Measurements from ENCODE around the gene OPCML.

The OPCML gene

DNA sequence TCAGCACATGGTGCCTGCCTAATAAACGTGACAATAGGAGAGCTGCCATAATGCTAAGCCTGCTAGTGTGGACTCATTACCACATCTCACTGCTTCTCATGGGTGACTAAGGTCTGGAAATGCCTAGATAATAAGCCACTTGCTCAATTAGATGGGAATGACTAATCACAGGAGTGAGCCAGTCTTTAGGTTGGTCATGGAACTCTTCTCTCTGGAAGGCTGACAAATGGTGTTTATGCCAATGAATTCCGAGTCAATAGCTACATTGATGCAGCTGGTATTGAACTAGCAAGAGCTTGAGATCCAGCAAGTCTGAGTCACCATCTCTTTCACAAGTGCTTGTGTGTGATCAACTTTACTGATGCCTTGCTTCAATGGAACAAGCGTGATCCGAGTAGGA is 334.9 kb downstream of the OPCML start:
- Mint-ChIP-seq H3K4me1 (ENCODE audit: low read depth) (no peaks in the 10 kb centered on the region), H3K36me3 (ENCODE audit: low read depth) (no peaks in the 10 kb centered on the region), H3K27me3 (no peaks in the 10 kb centered on the region), H3K27ac (no peak overlapping the region), H3K4me3 (no peak overlapping the region), H3K9me3 (no peaks in the 10 kb centered on the region)
- no peak for DNase-seq

DNA sequence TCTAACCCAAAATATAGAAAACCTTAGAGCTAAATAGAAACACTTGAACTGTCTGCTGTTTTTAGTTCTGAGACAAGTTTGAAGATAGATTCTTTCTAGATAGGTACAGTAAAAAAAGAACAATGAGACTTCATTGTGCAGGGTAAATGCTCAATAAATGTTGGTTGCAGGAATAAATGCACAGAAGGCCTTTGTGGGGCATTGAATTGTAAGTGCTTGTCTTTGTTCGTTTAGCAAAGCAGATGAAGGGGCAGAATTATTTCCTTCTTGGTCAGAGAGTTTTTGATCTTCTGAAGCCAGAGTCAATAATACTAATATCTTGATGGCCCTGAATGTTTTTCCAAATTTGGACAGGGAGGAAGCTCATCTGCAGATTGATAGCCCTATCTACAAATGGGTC is 340.4 kb downstream of the OPCML start:
- Mint-ChIP-seq H3K36me3 (ENCODE audit: low read depth) (no peaks in the 10 kb centered on the region), H3K4me1 (ENCODE audit: low read depth) (no peaks in the 10 kb centered on the region), H3K27me3 (no peaks in the 10 kb centered on the region), H3K9me3 (no peaks in the 10 kb centered on the region), H3K27ac (no peak overlapping the region), H3K4me3 (no peak overlapping the region)
- DNase-seq, result no peak

DNA sequence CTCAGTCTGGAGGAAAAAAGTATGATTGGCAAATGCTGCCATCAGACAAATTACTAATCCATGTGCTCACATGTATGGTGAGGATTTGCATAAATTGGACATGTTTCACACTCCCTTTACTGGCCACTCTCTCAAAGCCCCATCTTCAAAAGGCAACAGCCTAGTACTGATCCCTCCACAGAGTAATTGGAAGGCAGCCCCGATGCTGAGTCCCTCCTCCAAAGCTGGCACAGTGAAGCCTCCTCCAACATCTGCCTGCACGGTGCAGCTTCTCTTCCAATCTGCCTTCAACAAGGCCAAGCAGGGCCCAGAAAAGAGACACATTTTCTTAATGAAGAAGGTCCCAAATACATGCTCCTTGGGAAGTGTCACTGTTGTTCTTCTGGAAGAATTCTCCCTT is 350.6 kb downstream of the OPCML start:
- no peak for DNase-seq
- no peaks in the 10 kb centered on the region for H3K36me3 Mint-ChIP-seq (ENCODE audit: low read depth)
- no peaks in the 10 kb centered on the region for H3K4me1 Mint-ChIP-seq (ENCODE audit: low read depth)
- no peak overlapping the region for H3K4me3 Mint-ChIP-seq
- no peaks in the 10 kb centered on the region for H3K9me3 Mint-ChIP-seq
- H3K27me3 Mint-ChIP-seq, result no peaks in the 10 kb centered on the region
- H3K27ac Mint-ChIP-seq, result no peak overlapping the region

DNA sequence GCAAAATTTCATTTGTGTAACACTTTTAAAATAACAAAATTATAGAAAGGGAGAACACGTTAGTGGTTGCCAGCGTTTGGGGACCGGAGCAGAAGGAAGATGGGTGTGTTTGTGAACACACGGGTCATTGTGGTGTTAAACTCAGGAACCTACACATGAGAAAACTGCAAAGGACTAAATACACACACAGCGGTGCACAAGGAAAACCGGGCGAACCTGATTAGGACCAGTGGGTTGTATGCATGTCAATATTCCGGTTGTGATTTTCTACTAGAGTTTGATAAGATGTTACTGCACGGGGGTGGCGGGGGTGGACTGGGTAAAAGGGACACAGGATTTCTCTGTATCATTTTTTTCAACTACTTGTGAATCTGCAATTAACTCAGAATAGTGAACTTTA is 351.2 kb downstream of the OPCML start:
- H3K36me3 Mint-ChIP-seq (ENCODE audit: low read depth), result no peaks in the 10 kb centered on the region
- no peaks in the 10 kb centered on the region for H3K4me1 Mint-ChIP-seq (ENCODE audit: low read depth)
- no peak overlapping the region for H3K27ac Mint-ChIP-seq
- no peaks in the 10 kb centered on the region for H3K27me3 Mint-ChIP-seq
- DNase-seq, result no peak
- H3K9me3 Mint-ChIP-seq, result no peaks in the 10 kb centered on the region
- no peak overlapping the region for H3K4me3 Mint-ChIP-seq

DNA sequence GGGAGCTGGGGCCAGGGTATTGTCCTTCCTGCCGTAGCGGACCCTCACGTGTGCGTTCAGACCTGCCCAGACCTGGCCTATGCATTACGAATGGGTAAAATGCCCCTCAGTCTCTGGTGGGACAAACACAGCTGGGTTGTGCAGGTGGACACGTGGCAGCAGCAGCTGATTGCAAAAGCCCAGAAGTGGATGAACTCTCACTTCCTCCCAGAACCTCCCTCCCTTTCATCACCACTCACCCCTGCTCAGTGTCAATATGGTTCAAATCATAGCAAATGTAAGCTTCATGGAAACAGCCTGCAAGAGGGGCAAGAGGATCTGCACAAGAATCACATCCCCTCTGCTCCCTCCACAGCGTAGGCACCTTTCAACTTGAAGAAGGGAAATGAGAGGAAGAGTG is 352.1 kb downstream of the OPCML start:
- no peaks in the 10 kb centered on the region for H3K4me1 Mint-ChIP-seq (ENCODE audit: low read depth)
- no peaks in the 10 kb centered on the region for H3K9me3 Mint-ChIP-seq
- no peaks in the 10 kb centered on the region for H3K36me3 Mint-ChIP-seq (ENCODE audit: low read depth)
- no peak overlapping the region for H3K4me3 Mint-ChIP-seq
- H3K27me3 Mint-ChIP-seq, result no peaks in the 10 kb centered on the region
- no peak for DNase-seq
- no peak overlapping the region for H3K27ac Mint-ChIP-seq

DNA sequence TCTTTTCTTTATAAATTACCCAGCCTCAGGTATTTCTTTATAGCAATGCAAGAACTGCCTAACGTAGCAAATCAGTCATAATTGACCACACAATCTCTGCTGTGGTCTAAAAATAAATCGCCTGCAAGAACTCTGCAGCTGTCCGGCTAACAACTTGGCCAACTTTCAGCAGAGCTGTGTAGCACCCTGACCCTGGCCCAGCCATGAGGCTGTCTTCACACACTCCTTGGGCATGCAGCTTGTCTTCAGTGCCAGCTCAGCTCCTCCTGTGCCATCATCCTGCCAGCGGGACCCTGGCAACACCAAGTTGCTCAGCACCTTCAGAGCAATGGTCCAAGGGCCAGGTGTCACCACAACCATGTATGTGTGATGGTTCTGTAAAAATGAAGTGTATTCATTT is 355.6 kb downstream of the OPCML start:
- no peak for DNase-seq
- H3K4me3 Mint-ChIP-seq, result no peak overlapping the region
- H3K27me3 Mint-ChIP-seq, result no peaks in the 10 kb centered on the region
- no peaks in the 10 kb centered on the region for H3K36me3 Mint-ChIP-seq (ENCODE audit: low read depth)
- no peaks in the 10 kb centered on the region for H3K4me1 Mint-ChIP-seq (ENCODE audit: low read depth)
- H3K9me3 Mint-ChIP-seq, result no peaks in the 10 kb centered on the region
- no peak overlapping the region for H3K27ac Mint-ChIP-seq

DNA sequence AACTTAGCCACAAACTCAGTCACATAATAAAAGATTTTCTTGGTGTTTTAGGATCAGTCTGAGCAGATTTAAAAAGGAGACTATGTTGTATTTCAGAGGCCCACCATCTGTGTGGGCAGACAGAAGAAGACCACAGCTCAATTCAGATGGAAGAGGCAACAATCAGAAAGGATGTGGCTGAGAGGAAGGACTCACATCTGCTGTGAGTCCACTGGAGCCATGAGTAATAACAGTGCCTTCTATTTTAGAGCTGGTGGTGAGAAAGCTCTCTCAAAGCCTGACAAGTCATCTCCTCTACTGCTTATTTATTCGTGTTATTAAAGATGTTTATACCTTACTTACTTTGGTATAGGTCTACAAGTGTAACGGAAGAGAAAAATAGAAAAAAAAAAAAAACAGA is 357.2 kb downstream of the OPCML start:
- no peak for DNase-seq
- Mint-ChIP-seq H3K9me3 (no peaks in the 10 kb centered on the region), H3K4me1 (ENCODE audit: low read depth) (no peaks in the 10 kb centered on the region), H3K27me3 (no peaks in the 10 kb centered on the region), H3K36me3 (ENCODE audit: low read depth) (no peaks in the 10 kb centered on the region), H3K4me3 (no peak overlapping the region), H3K27ac (no peak overlapping the region)

DNA sequence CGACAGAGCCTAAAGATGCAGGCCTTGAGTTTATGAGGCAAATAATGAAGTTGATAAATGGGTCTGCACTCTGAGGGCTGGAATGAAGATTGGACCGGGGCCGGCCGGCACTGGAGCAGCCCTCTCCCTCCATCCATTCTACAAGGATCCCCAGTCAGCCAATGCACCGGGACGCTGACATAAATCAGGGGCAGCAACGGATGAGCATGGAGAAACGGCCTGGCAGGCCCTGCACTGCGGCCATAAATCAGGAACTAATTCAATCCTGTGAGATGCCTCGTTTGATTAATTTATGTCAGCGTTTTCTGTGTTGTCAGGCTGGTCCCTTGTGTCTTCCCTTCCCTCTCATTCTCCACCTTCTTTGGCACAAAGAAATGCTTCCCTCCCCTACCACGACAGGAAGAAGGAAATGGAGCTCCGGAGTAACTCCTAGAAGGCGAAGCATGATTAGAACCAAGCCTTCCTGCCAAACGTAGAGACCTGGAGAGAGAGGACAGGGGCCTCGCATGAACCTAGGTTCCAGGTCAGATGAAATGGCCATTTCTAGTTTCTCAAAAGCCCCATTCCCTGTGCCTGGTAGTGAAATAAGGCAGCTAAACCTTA is 358.4 kb downstream of the OPCML start:
- H3K27ac Mint-ChIP-seq, result no peak overlapping the region
- no peaks in the 10 kb centered on the region for H3K27me3 Mint-ChIP-seq
- no peaks in the 10 kb centered on the region for H3K9me3 Mint-ChIP-seq
- no peaks in the 10 kb centered on the region for H3K36me3 Mint-ChIP-seq (ENCODE audit: low read depth)
- H3K4me3 Mint-ChIP-seq, result no peak overlapping the region
- no peaks in the 10 kb centered on the region for H3K4me1 Mint-ChIP-seq (ENCODE audit: low read depth)
- no peak for DNase-seq

DNA sequence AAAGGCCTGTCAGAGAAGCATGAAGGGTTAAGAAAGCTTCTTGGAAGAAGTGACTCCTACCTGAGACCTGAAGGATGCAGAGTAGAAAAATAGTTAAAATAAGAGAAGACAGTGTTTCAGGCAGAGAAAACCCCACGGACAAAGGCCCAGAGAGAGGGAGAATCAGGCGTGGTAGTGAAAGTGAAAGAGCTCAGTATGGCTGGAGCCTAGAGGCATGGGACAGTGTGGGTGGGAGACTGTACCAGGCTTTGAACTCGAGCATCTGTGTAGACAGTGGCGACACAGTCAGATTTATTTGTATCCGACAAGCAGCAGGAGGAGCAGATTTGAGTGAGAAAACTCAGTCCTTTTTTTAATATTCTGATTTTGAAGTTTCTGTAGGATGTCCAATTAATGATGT is 360.0 kb downstream of the OPCML start:
- Mint-ChIP-seq H3K27ac (no peak overlapping the region), H3K4me1 (ENCODE audit: low read depth) (no peaks in the 10 kb centered on the region), H3K4me3 (no peak overlapping the region), H3K9me3 (no peaks in the 10 kb centered on the region), H3K36me3 (ENCODE audit: low read depth) (no peaks in the 10 kb centered on the region), H3K27me3 (no peaks in the 10 kb centered on the region)
- no peak for DNase-seq

DNA sequence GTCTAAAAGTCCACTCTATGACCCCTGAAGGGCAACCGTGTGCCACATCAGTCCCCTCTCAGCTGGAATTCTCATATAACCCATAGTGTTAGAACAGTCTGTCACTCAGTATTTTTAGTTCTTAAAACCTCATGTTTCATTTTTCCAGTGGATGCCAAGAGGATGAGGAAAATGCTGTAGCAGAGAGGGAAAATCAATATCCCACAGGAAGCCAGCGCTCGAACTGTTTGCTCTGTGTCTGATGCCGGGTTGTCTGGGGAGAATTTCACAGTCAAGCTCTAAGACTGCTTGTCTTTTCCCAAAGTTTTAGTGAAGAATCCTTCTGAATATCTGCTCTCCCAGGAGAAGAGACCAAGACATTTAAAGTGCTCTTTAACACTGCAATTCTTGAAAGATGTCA is 360.9 kb downstream of the OPCML start:
- H3K4me3 Mint-ChIP-seq, result no peak overlapping the region
- no peak for DNase-seq
- H3K9me3 Mint-ChIP-seq, result no peaks in the 10 kb centered on the region
- no peaks in the 10 kb centered on the region for H3K4me1 Mint-ChIP-seq (ENCODE audit: low read depth)
- no peak overlapping the region for H3K27ac Mint-ChIP-seq
- H3K27me3 Mint-ChIP-seq, result no peaks in the 10 kb centered on the region
- H3K36me3 Mint-ChIP-seq (ENCODE audit: low read depth), result no peaks in the 10 kb centered on the region

DNA sequence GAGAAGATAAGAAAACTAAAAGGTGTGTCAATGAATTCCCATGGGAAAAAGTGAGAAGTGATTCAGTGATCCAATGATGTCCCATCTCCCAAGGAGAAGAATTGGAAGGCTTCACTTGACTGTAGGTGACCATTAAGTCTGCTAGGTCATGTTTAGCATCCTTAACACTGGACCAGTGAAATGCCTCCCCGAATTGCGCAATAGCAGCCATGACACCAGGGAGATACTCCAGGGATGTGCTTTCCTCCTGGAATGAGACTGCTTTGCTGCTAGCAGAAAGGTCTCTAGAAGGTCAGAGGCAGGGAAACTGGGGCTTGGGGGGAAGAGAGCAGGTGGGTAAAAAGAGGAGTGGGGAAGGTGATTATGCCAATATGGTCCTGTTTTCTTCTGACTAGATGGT is 364.3 kb downstream of the OPCML start:
- no peak for DNase-seq
- H3K9me3 Mint-ChIP-seq, result no peaks in the 10 kb centered on the region
- H3K27ac Mint-ChIP-seq, result no peak overlapping the region
- H3K27me3 Mint-ChIP-seq, result no peaks in the 10 kb centered on the region
- no peaks in the 10 kb centered on the region for H3K36me3 Mint-ChIP-seq (ENCODE audit: low read depth)
- H3K4me1 Mint-ChIP-seq (ENCODE audit: low read depth), result no peaks in the 10 kb centered on the region
- no peak overlapping the region for H3K4me3 Mint-ChIP-seq

DNA sequence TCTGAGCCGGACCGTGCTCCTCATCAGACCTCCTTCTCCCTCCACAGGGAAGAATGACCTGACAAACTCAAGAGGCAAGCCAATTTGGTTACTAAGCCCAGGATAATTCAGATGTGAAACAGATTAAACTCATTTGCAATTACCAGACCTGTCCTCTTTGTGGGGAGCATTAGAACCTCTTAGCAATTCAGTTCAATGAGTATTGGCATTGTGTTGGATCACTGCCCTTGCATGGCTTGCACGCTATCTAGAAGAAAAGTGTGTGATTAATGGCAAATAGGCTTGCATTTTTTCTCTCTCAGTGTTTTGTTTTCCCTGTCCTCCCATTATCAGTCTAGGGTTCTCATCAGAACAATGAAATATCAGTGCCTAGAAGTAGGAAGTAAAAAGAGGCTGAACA is 365.6 kb downstream of the OPCML start:
- Mint-ChIP-seq H3K4me1 (ENCODE audit: low read depth) (no peaks in the 10 kb centered on the region), H3K36me3 (ENCODE audit: low read depth) (no peaks in the 10 kb centered on the region), H3K9me3 (no peaks in the 10 kb centered on the region), H3K4me3 (no peak overlapping the region), H3K27ac (no peak overlapping the region), H3K27me3 (no peaks in the 10 kb centered on the region)
- no peak for DNase-seq

DNA sequence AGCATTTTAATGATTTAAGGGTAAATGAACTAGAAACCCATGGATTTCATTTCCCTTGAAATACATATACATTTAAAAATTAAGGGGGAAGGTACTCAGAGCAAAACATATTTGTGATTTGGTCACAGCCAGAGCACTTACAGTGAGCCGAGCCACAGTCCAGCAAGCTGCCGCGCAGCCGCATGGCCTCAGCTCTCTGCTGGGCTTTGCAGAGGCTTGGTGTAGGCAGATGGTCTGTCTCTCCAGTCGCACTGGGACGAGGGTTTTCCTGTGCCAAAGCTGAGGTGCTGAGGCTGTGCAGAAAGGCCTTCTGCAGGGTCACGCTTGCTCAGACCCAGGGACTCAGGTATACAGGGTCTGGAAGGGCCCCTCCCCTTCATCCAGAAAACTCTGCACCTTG is 367.3 kb downstream of the OPCML start:
- Mint-ChIP-seq H3K36me3 (ENCODE audit: low read depth) (no peaks in the 10 kb centered on the region), H3K4me3 (no peak overlapping the region), H3K4me1 (ENCODE audit: low read depth) (no peaks in the 10 kb centered on the region), H3K27me3 (no peaks in the 10 kb centered on the region), H3K9me3 (no peaks in the 10 kb centered on the region), H3K27ac (no peak overlapping the region)
- no peak for DNase-seq

DNA sequence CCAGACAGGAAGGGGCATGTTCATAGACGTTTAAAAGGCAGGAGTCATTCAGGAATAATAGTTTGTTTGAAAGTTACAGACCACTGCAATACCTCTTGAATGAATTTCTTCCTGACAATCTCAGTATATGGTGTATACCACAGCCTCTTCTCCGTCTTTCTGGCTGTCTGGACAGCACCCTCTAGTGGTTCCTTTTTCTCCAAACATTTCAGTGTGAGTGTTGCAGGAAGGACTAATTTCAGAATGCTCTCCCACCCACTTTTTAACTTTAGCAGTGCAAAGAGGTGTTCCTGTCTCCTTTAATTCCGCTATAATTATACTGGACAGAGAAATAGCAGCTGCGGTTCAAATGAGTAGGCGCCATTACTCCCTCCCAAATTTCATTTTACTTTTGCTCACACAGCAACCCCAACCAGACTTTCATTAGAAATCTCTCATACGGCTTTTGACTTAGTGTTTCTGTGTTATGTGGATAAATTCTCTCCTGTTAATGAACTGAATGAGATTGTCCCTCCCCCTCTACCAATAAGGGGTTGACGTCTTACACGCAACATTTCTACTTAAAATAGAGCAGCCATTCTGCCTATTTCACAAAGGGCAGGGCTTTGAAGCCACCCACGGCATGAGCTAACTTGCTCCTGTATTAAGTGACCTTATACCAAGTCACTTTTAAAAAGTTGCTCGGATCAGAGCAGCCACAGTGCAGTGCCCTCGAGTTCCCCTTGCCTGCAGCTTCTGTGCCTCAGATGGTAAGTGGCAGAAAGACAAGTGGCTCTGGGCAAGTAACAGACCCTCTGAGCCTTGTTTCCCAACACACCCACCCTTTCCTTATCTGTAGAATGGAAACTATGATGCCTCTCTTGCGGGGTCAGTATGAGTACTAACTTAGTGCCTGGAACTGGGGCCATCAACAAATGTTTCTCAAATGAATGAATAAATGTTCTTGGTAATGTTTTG is 368.6 kb downstream of the OPCML start:
- Mint-ChIP-seq H3K9me3 (no peaks in the 10 kb centered on the region), H3K27ac (no peak overlapping the region), H3K4me3 (no peak overlapping the region), H3K27me3 (no peaks in the 10 kb centered on the region), H3K4me1 (ENCODE audit: low read depth) (no peaks in the 10 kb centered on the region), H3K36me3 (ENCODE audit: low read depth) (no peaks in the 10 kb centered on the region)
- DNase-seq, result no peak

DNA sequence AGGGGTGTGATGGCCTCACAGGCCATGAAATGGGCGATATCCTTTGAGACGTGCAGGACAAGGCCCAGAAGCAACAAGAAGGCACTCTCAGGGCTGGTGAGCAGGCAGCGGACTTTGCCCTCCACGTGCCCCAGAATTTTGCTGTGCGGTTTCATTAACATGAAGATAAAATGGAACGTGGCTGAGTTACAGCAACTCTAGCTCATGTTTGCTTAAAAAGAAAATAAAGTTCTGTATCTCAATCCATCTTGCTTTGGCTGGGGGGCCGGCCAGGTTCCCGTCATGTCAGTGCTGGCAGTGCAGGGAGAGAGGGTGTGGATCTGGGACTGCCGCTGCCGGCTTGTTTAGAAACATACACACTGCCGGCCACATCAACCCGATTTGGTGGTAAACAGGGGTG is 370.1 kb downstream of the OPCML start:
- Mint-ChIP-seq H3K27me3 (peaks cover 7% of the 10 kb centered on the region), H3K36me3 (ENCODE audit: low read depth) (no peaks in the 10 kb centered on the region), H3K9me3 (no peaks in the 10 kb centered on the region), H3K4me3 (no peak overlapping the region), H3K27ac (no peak overlapping the region), H3K4me1 (ENCODE audit: low read depth) (no peaks in the 10 kb centered on the region)
- DNase-seq, result no peak

Measured in activated T-cell treated with anti-CD3 and anti-CD28 coated beads, Interleukin-2, amount 50 U/mL, for 24 hours (primary cell).